Measurements from ENCODE around the gene RBFOX2.

DNA sequence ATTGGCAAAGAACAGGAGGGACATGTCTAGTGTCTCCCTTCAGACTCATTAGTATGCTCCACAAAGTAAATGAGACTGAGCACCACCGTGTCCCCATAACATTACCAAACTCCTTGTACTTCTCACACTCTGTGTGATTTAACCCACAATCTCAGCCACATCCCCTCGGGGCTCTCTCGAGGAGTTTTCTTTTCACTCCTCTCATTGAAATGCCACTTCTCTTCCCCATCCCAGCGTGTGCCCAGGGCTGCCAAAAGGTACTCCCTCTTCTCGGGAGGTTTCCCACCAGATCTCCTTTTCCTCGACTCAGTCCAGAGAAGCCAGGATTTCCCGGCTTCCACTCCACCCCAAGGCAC is 1.1 kb downstream of the RBFOX2 start:
- TF ChIP-seq EZH2 (IDR thresholded peaks at IDR 0.05; ENCODE audit: low read depth, unreplicated experiment) (no peak), EZH2phosphoT487 (IDR thresholded peaks at IDR 0.05; ENCODE audit: unreplicated experiment) (no peak), CREB1 (CRISPR knock-in tag; IDR thresholded peaks at IDR 0.05; ENCODE audit: low read depth) (no peak), JUNB (IDR thresholded peaks at IDR 0.05; ENCODE audit: unreplicated experiment) (no peak), POLR2AphosphoS5 (IDR thresholded peaks at IDR 0.05; ENCODE audit: low read depth) (no peak), ZNF331 (CRISPR knock-in tag; IDR thresholded peaks at IDR 0.05; ENCODE audit: low read depth) (no peak), NANOG (IDR thresholded peaks at IDR 0.05; ENCODE audit: borderline replicate concordance) (no peak)
- TF ChIP-seq, protein P1, sequence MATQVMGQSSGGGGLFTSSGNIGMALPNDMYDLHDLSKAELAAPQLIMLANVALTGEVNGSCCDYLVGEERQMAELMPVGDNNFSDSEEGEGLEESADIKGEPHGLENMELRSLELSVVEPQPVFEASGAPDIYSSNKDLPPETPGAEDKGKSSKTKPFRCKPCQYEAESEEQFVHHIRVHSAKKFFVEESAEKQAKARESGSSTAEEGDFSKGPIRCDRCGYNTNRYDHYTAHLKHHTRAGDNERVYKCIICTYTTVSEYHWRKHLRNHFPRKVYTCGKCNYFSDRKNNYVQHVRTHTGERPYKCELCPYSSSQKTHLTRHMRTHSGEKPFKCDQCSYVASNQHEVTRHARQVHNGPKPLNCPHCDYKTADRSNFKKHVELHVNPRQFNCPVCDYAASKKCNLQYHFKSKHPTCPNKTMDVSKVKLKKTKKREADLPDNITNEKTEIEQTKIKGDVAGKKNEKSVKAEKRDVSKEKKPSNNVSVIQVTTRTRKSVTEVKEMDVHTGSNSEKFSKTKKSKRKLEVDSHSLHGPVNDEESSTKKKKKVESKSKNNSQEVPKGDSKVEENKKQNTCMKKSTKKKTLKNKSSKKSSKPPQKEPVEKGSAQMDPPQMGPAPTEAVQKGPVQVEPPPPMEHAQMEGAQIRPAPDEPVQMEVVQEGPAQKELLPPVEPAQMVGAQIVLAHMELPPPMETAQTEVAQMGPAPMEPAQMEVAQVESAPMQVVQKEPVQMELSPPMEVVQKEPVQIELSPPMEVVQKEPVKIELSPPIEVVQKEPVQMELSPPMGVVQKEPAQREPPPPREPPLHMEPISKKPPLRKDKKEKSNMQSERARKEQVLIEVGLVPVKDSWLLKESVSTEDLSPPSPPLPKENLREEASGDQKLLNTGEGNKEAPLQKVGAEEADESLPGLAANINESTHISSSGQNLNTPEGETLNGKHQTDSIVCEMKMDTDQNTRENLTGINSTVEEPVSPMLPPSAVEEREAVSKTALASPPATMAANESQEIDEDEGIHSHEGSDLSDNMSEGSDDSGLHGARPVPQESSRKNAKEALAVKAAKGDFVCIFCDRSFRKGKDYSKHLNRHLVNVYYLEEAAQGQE (IDR thresholded peaks at IDR 0.05; ENCODE audit: unreplicated experiment): no peak
- TF ChIP-seq, protein P2, sequence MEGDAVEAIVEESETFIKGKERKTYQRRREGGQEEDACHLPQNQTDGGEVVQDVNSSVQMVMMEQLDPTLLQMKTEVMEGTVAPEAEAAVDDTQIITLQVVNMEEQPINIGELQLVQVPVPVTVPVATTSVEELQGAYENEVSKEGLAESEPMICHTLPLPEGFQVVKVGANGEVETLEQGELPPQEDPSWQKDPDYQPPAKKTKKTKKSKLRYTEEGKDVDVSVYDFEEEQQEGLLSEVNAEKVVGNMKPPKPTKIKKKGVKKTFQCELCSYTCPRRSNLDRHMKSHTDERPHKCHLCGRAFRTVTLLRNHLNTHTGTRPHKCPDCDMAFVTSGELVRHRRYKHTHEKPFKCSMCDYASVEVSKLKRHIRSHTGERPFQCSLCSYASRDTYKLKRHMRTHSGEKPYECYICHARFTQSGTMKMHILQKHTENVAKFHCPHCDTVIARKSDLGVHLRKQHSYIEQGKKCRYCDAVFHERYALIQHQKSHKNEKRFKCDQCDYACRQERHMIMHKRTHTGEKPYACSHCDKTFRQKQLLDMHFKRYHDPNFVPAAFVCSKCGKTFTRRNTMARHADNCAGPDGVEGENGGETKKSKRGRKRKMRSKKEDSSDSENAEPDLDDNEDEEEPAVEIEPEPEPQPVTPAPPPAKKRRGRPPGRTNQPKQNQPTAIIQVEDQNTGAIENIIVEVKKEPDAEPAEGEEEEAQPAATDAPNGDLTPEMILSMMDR (conservative IDR thresholded peaks at IDR 0.05; ENCODE audit: low read depth in 2 of 2): no peak
- TF ChIP-seq, protein P3, sequence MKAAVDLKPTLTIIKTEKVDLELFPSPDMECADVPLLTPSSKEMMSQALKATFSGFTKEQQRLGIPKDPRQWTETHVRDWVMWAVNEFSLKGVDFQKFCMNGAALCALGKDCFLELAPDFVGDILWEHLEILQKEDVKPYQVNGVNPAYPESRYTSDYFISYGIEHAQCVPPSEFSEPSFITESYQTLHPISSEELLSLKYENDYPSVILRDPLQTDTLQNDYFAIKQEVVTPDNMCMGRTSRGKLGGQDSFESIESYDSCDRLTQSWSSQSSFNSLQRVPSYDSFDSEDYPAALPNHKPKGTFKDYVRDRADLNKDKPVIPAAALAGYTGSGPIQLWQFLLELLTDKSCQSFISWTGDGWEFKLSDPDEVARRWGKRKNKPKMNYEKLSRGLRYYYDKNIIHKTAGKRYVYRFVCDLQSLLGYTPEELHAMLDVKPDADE (IDR thresholded peaks at IDR 0.05): no peak

All from GM23338 (cell line).